ENCODE measurements around the gene FRYL. TPM values are rescaled to one million over a fixed set of nuclear protein-coding genes. Genes with fewer than 3 reads are reported as not detected.
"Not testable (repeated sequence)": the region's sequence is repeated elsewhere in the genome, so short reads cannot be mapped to it uniquely, and the experiment has no call there.

FRYL gene
- total RNA-seq, 2 experiments from 2014 or later, result 44.8 to 54.2 TPM

- peaks cover 1% of the 10 kb centered on the region for H3K36me3 Mint-ChIP-seq (ENCODE audit: low read depth)
- H3K4me1 Mint-ChIP-seq (ENCODE audit: low read depth), result peaks cover 47% of the 10 kb centered on the region
- CTCF ChIA-PET, result interaction anchor here (0.8 to 4.6 kb wide), 5 partner anchors 28 to 201 kb away, joined by 3 to 22 read pairs (median 5); partner anchors contain the start of genes OCIAD1 and OCIAD2
- intact Hi-C loops (cut with micrococcal nuclease), result loop anchor here (5.0 kb wide), 1 partner anchor 52 kb away; no protein-coding TSS in a partner anchor
- H3K27ac Mint-ChIP-seq, result peak overlapping the region; percentile 83
- no peaks in the 10 kb centered on the region for H3K9me3 Mint-ChIP-seq
- no peaks in the 10 kb centered on the region for H3K27me3 Mint-ChIP-seq (ENCODE audit: low read depth)
- H3K4me3 Mint-ChIP-seq, result peak overlapping the region; percentile 92
- DNase-seq, result peak; percentile 72
Observed at GRCh38 chr4:48779095-48779997, 733 bp downstream of the FRYL start.

GRCh38 chr4:48778431-48779094 is 1.5 kb downstream of the FRYL start:
- DNase-seq, result no peak
- peak overlapping the region; percentile 83 for H3K27ac Mint-ChIP-seq
- H3K4me3 Mint-ChIP-seq, result peak overlapping the region; percentile 92
- peaks cover 1% of the 10 kb centered on the region for H3K36me3 Mint-ChIP-seq (ENCODE audit: low read depth)
- CTCF ChIA-PET, result interaction anchor here (0.8 to 4.6 kb wide), 3 partner anchors 28 to 200 kb away, joined by 3 to 22 read pairs (median 3); no protein-coding TSS in a partner anchor
- no peaks in the 10 kb centered on the region for H3K9me3 Mint-ChIP-seq
- intact Hi-C loops (cut with micrococcal nuclease), result loop anchor here (5.0 kb wide), 1 partner anchor 51 kb away; no protein-coding TSS in a partner anchor
- peaks cover 52% of the 10 kb centered on the region for H3K4me1 Mint-ChIP-seq (ENCODE audit: low read depth)
- H3K27me3 Mint-ChIP-seq (ENCODE audit: low read depth), result no peaks in the 10 kb centered on the region

- Mint-ChIP-seq H3K4me1 (ENCODE audit: low read depth) (peaks cover 60% of the 10 kb centered on the region), H3K36me3 (ENCODE audit: low read depth) (peaks cover 1% of the 10 kb centered on the region)
Observed at GRCh38 chr4:48777739-48778138, 2.3 kb downstream of the FRYL start.

GRCh38 chr4:48774760-48775710 is 5.0 kb downstream of the FRYL start:
- Mint-ChIP-seq H3K27me3 (ENCODE audit: low read depth) (no peaks in the 10 kb centered on the region), H3K36me3 (ENCODE audit: low read depth) (peaks cover under 1% of the 10 kb centered on the region), H3K4me3 (no peak overlapping the region), H3K9me3 (no peaks in the 10 kb centered on the region), H3K27ac (no peak overlapping the region), H3K4me1 (ENCODE audit: low read depth) (peaks cover 67% of the 10 kb centered on the region)
- no peak for DNase-seq
- CTCF ChIA-PET, result interaction anchor here (1.0 kb wide), 1 partner anchor 196 kb away, joined by 3 read pairs; no protein-coding TSS in a partner anchor
- intact Hi-C loops (cut with micrococcal nuclease), result loop anchor here (5.0 kb wide), 1 partner anchor 48 kb away; no protein-coding TSS in a partner anchor

More at GRCh38 chr4:48777739-48778138, 2.3 kb downstream of the FRYL start:
- intact Hi-C loops (cut with micrococcal nuclease), result loop anchor here (5.0 kb wide), 1 partner anchor 50 kb away; no protein-coding TSS in a partner anchor
- Mint-ChIP-seq H3K27ac (no peak overlapping the region), H3K27me3 (ENCODE audit: low read depth) (no peaks in the 10 kb centered on the region), H3K9me3 (no peaks in the 10 kb centered on the region), H3K4me3 (peak overlapping the region; percentile 92)
- DNase-seq, result no peak
- CTCF ChIA-PET, result no interaction called here

GRCh38 chr4:48772556-48772955 is 7.5 kb downstream of the FRYL start:
- Mint-ChIP-seq H3K4me1 (ENCODE audit: low read depth) (peaks cover 71% of the 10 kb centered on the region), H3K9me3 (no peaks in the 10 kb centered on the region), H3K27me3 (ENCODE audit: low read depth) (no peaks in the 10 kb centered on the region), H3K36me3 (ENCODE audit: low read depth) (no peaks in the 10 kb centered on the region), H3K27ac (no peak overlapping the region), H3K4me3 (no peak overlapping the region)
- DNase-seq, result no peak
- CTCF ChIA-PET, result no interaction called here
- intact Hi-C loops (cut with micrococcal nuclease), result no loop called here

GRCh38 chr4:48767055-48767929 is 12.8 kb downstream of the FRYL start:
- no peak for DNase-seq
- no peaks in the 10 kb centered on the region for H3K9me3 Mint-ChIP-seq
- H3K36me3 Mint-ChIP-seq (ENCODE audit: low read depth), result peaks cover 6% of the 10 kb centered on the region
- CTCF ChIA-PET, result no interaction called here
- peaks cover 61% of the 10 kb centered on the region for H3K4me1 Mint-ChIP-seq (ENCODE audit: low read depth)
- H3K27ac Mint-ChIP-seq, result no peak overlapping the region
- no peak overlapping the region for H3K4me3 Mint-ChIP-seq
- intact Hi-C loops (cut with micrococcal nuclease), result no loop called here
- H3K27me3 Mint-ChIP-seq (ENCODE audit: low read depth), result no peaks in the 10 kb centered on the region

GRCh38 chr4:48766131-48766792 is 13.8 kb downstream of the FRYL start:
- Mint-ChIP-seq H3K36me3 (ENCODE audit: low read depth) (peaks cover 6% of the 10 kb centered on the region), H3K27ac (no peak overlapping the region), H3K27me3 (ENCODE audit: low read depth) (no peaks in the 10 kb centered on the region), H3K9me3 (no peaks in the 10 kb centered on the region), H3K4me3 (no peak overlapping the region), H3K4me1 (ENCODE audit: low read depth) (peaks cover 55% of the 10 kb centered on the region)
- intact Hi-C loops (cut with micrococcal nuclease), result no loop called here
- peak; percentile 38 for DNase-seq
- CTCF ChIA-PET, result no interaction called here

GRCh38 chr4:48762408-48762807 is 17.7 kb downstream of the FRYL start:
- Mint-ChIP-seq H3K27me3 (ENCODE audit: low read depth) (no peaks in the 10 kb centered on the region), H3K4me3 (no peak overlapping the region), H3K9me3 (peaks cover 3% of the 10 kb centered on the region), H3K4me1 (ENCODE audit: low read depth) (peaks cover 39% of the 10 kb centered on the region), H3K36me3 (ENCODE audit: low read depth) (peaks cover 14% of the 10 kb centered on the region), H3K27ac (no peak overlapping the region)
- intact Hi-C loops (cut with micrococcal nuclease), result no loop called here
- DNase-seq, result no peak
- CTCF ChIA-PET, result no interaction called here

GRCh38 chr4:48761286-48761685 is 18.8 kb downstream of the FRYL start:
- no peaks in the 10 kb centered on the region for H3K27me3 Mint-ChIP-seq (ENCODE audit: low read depth)
- peaks cover 38% of the 10 kb centered on the region for H3K4me1 Mint-ChIP-seq (ENCODE audit: low read depth)
- CTCF ChIA-PET, result no interaction called here
- intact Hi-C loops (cut with micrococcal nuclease), result no loop called here
- no peak overlapping the region for H3K27ac Mint-ChIP-seq
- no peak for DNase-seq
- H3K4me3 Mint-ChIP-seq, result no peak overlapping the region
- H3K36me3 Mint-ChIP-seq (ENCODE audit: low read depth), result peaks cover 14% of the 10 kb centered on the region
- peaks cover 5% of the 10 kb centered on the region for H3K9me3 Mint-ChIP-seq

GRCh38 chr4:48758703-48759102 is 21.4 kb downstream of the FRYL start:
- H3K27ac Mint-ChIP-seq; H3K27me3 Mint-ChIP-seq (ENCODE audit: low read depth); H3K4me3 Mint-ChIP-seq; CTCF ChIA-PET; intact Hi-C loops (cut with micrococcal nuclease); DNase-seq: not testable (repeated sequence)
- peaks cover 10% of the 10 kb centered on the region for H3K9me3 Mint-ChIP-seq
- peaks cover 40% of the 10 kb centered on the region for H3K4me1 Mint-ChIP-seq (ENCODE audit: low read depth)
- peaks cover 17% of the 10 kb centered on the region for H3K36me3 Mint-ChIP-seq (ENCODE audit: low read depth)
